Retinal pigment epithelial cell (primary cell): Measurements from ENCODE around the gene UBAC2.

Source experiments
- DNase-seq: peaks from one replicate; pipeline ENCODE4 v3.0.0-alpha.2; 2010; ENCODE audit warnings: low read depth
- H3K4me3 ChIP-seq: 2 replicates; pipeline ENCODE4 v1.5.1; 2011; ENCODE audit warnings: mild to moderate bottlenecking, low read length, control low read depth, moderate library complexity
- CTCF ChIP-seq: conservative IDR thresholded peaks from 2 replicates; pipeline ENCODE4 v1.5.1; 2011; ENCODE audit warnings: low read depth, low read length, control low read depth, inconsistent platforms

The UBAC2 gene

GRCh38 chr13:99287551-99287950, 86.9 kb downstream of the UBAC2 start:
- H3K4me3 ChIP-seq: no peak overlapping the region
- no peak for DNase-seq
- no peak for TF ChIP-seq CTCF

GRCh38 chr13:99288089-99288488, 87.4 kb downstream of the UBAC2 start:
- H3K4me3 ChIP-seq: no peak overlapping the region
- DNase-seq: no peak

GRCh38 chr13:99289271-99289670, 88.6 kb downstream of the UBAC2 start:
- no peak for TF ChIP-seq CTCF
- DNase-seq: no peak
- no peak overlapping the region for H3K4me3 ChIP-seq

More at GRCh38 chr13:99288089-99288488, 87.4 kb downstream of the UBAC2 start:
- TF ChIP-seq CTCF: no peak

- H3K4me3 ChIP-seq: no peak overlapping the region
- DNase-seq: no peak
- no peak for TF ChIP-seq CTCF
Observed at GRCh38 chr13:99289674-99290337, 89.2 kb downstream of the UBAC2 start.

- no peak overlapping the region for H3K4me3 ChIP-seq
- TF ChIP-seq CTCF: no peak
- DNase-seq: no peak
Observed at GRCh38 chr13:99290894-99291293, 90.2 kb downstream of the UBAC2 start.

GRCh38 chr13:99293178-99293577, 92.5 kb downstream of the UBAC2 start:
- DNase-seq: no peak
- no peak for TF ChIP-seq CTCF
- H3K4me3 ChIP-seq: no peak overlapping the region

- no peak overlapping the region for H3K4me3 ChIP-seq
Observed at GRCh38 chr13:99294198-99294597, 93.5 kb downstream of the UBAC2 start.

More at GRCh38 chr13:99294198-99294597, 93.5 kb downstream of the UBAC2 start:
- TF ChIP-seq CTCF: no peak
- DNase-seq: no peak
